Hepatocyte (in vitro differentiated cells): Measurements from ENCODE around the gene TIMM29. TPM values are rescaled to one million over a fixed set of nuclear protein-coding genes. Genes with fewer than 3 reads are reported as not detected.

Experiments
- DNase-seq: peaks from one replicate; pipeline ENCODE4 v3.0.0-alpha.2; 2016; ENCODE audit warnings: low spot score
- H2AFZ ChIP-seq: fragments of 200-600 bp; sonication (generic); 2 replicates; pipeline ENCODE4 v1.6.0; 2016; ENCODE audit warnings: antibody characterized with exemption, mild to moderate bottlenecking
- H3K27ac ChIP-seq: fragments of 200-600 bp; sonication (generic); 2 replicates; pipeline ENCODE4 v1.5.1; 2016; ENCODE audit warnings: mild to moderate bottlenecking
- H3K27me3 ChIP-seq: fragments of 200-600 bp; sonication (generic); 2 replicates; pipeline ENCODE4 v1.6.1; 2016
- H3K36me3 ChIP-seq: fragments of 200-600 bp; sonication (generic); replicated peaks from 2 replicates; pipeline ENCODE4 v1.5.1; 2016; ENCODE audit warnings: low read depth; ENCODE audit not compliant: insufficient read depth
- H3K4me1 ChIP-seq: fragments of 200-600 bp; sonication (generic); 2 replicates; pipeline ENCODE4 v1.5.1; 2016; ENCODE audit warnings: mild to moderate bottlenecking, moderate library complexity; ENCODE audit not compliant: insufficient read depth
- H3K4me2 ChIP-seq: fragments of 200-600 bp; sonication (generic); 2 replicates; pipeline ENCODE4 v1.6.0; 2016
- H3K4me3 ChIP-seq: fragments of 200-600 bp; sonication (generic); 2 replicates; pipeline ENCODE4 v1.5.1; 2016; ENCODE audit warnings: mild to moderate bottlenecking
- H3K79me2 ChIP-seq: fragments of 200-600 bp; sonication (generic); 2 replicates; pipeline ENCODE4 v1.6.0; 2017; ENCODE audit warnings: mild to moderate bottlenecking
- H3K9me2 ChIP-seq: fragments of 200-600 bp; sonication (generic); replicated peaks from 2 replicates; pipeline ENCODE4 v1.6.0; 2017; ENCODE audit warnings: mild to moderate bottlenecking; ENCODE audit not compliant: insufficient read depth
- H3K9me3 ChIP-seq: fragments of 200-600 bp; sonication (generic); 2 replicates; pipeline ENCODE4 v1.5.1; 2016; ENCODE audit warnings: low read depth, mild to moderate bottlenecking
- H4K20me1 ChIP-seq: fragments of 200-600 bp; sonication (generic); 2 replicates; pipeline ENCODE4 v1.6.0; 2016; ENCODE audit warnings: mild to moderate bottlenecking; ENCODE audit not compliant: insufficient read depth, poor library complexity, severe bottlenecking
- CTCF ChIP-seq: fragments of 200-600 bp; sonication (generic); IDR thresholded peaks from 2 replicates; pipeline ENCODE4 v1.5.1; 2016; ENCODE audit warnings: antibody characterized with exemption, mild to moderate bottlenecking; ENCODE audit not compliant: poor library complexity
- EZH2 ChIP-seq: fragments of 200-600 bp; sonication (generic); IDR thresholded peaks from 2 replicates; pipeline ENCODE4 v1.6.1; 2016; ENCODE audit warnings: antibody characterized with exemption, mild to moderate bottlenecking, borderline replicate concordance
- EZH2phosphoT487 ChIP-seq: fragments of 200-600 bp; sonication (generic); IDR thresholded peaks from one replicate; pipeline ENCODE4 v1.6.1; 2018; ENCODE audit warnings: antibody characterized with exemption, mild to moderate bottlenecking, low read depth, moderate library complexity; ENCODE audit not compliant: unreplicated experiment, severe bottlenecking
- WGBS: methylation state at CpG from one replicate; pipeline ENCODE4 v1.1.6; 2016; ENCODE audit warnings: low lambda C conversion rate; ENCODE audit errors: missing lambda C conversion rate; 5-methylcytosine and 5-hydroxymethylcytosine counted together
- polyA plus RNA-seq: library from polyadenylated mRNA; unstranded; fragments of >200 nt; fragmentation: Nextera tagmentation; extraction: Ambion mirVana; gene quantifications from 2 replicates; pipeline ENCODE4 v1.2.1, GENCODE V29; 2016
- total RNA-seq: library from RNA; depleted of rRNA; stranded (reverse); fragments of >200 nt; gene quantifications from 2 replicates; pipeline ENCODE4 v1.2.3, GENCODE V29; 2014

TIMM29 gene
- total and polyA plus RNA-seq, 2 experiments from 2014 or later, result 23.0 to 36.2 TPM

GRCh38 chr19:10924597-10924996 lies 4.0 kb upstream of the TIMM29 start:
- Histone ChIP-seq H3K27ac (no peak overlapping the region), H3K27me3 (no peaks in the 10 kb centered on the region), H2AFZ (no peak overlapping the region), H3K4me3 (no peak overlapping the region), H3K36me3 (no peaks in the 10 kb centered on the region), H3K79me2 (peaks cover 28% of the 10 kb centered on the region), H3K4me1 (peaks cover 7% of the 10 kb centered on the region), H3K9me3 (no peaks in the 10 kb centered on the region), H4K20me1 (no peaks in the 10 kb centered on the region), H3K9me2 (no peaks in the 10 kb centered on the region), H3K4me2 (no peak overlapping the region)
- no peak for DNase-seq
- 92% methylated on average over 6 of the region's 13 CpGs for WGBS
- TF ChIP-seq EZH2 (no peak), CTCF (no peak), EZH2phosphoT487 (no peak)

GRCh38 chr19:10927730-10928562 lies 665 bp upstream of the TIMM29 start:
- no peak for DNase-seq
- peaks cover 60% of the 10 kb centered on the region for H3K79me2 ChIP-seq
- no peaks in the 10 kb centered on the region for H3K27me3 ChIP-seq
- 32% methylated on average over 20 of the region's 47 CpGs for WGBS
- H2AFZ ChIP-seq, result peak overlapping the region; percentile 60
- H3K4me1 ChIP-seq, result peaks cover 12% of the 10 kb centered on the region
- TF ChIP-seq CTCF (no peak), EZH2phosphoT487 (no peak), EZH2 (no peak)
- H3K9me2 ChIP-seq, result no peaks in the 10 kb centered on the region
- peaks cover 4% of the 10 kb centered on the region for H4K20me1 ChIP-seq
- peak overlapping the region; percentile 62 for H3K27ac ChIP-seq
- H3K9me3 ChIP-seq, result no peaks in the 10 kb centered on the region
- H3K4me3 ChIP-seq, result peak overlapping the region; percentile 54
- no peaks in the 10 kb centered on the region for H3K36me3 ChIP-seq
- peak overlapping the region; percentile 97 for H3K4me2 ChIP-seq

- peak overlapping the region; percentile 65 for H3K4me3 ChIP-seq
- 8% methylated on average over 27 of the region's 27 CpGs for whole genome bisulfite sequencing
- no peaks in the 10 kb centered on the region for H3K9me2 ChIP-seq
- H3K36me3 ChIP-seq, result no peaks in the 10 kb centered on the region
- peak overlapping the region; percentile 76 for H3K27ac ChIP-seq
- TF ChIP-seq EZH2phosphoT487, result no peak
- no peak for TF ChIP-seq CTCF
- TF ChIP-seq EZH2, result no peak
- no peaks in the 10 kb centered on the region for H3K27me3 ChIP-seq
- peaks cover 4% of the 10 kb centered on the region for H4K20me1 ChIP-seq
- peaks cover 65% of the 10 kb centered on the region for H3K79me2 ChIP-seq
- H3K4me2 ChIP-seq, result peak overlapping the region; percentile 96
- DNase-seq, result peak; percentile 43
- peak overlapping the region; percentile 36 for H2AFZ ChIP-seq
- H3K4me1 ChIP-seq, result peaks cover 12% of the 10 kb centered on the region
- no peaks in the 10 kb centered on the region for H3K9me3 ChIP-seq
Observed at GRCh38 chr19:10929402-10929794, 787 bp downstream of the TIMM29 start.
